HG03060 (cell line): Measurements from ENCODE around the gene MRPL45.
"Not testable (repeated sequence)": the region's sequence is repeated elsewhere in the genome, so short reads cannot be mapped to it uniquely, and the experiment has no call there.

Experiments
- ATAC-seq: cut with Tn5 transposase; IDR thresholded peaks from one replicate; pipeline ENCODE4 v1.9.1; 2021; ENCODE audit warnings: low read depth, moderate number of reproducible peaks; ENCODE audit not compliant: unreplicated experiment

MRPL45 gene

GRCh38 chr17:38296834-38297517 lies at the start of gene MRPL45:
Gene MRPL45, plus strand, starts transcription at chr17:38297168. Its CDS starts 16 bp downstream, at chr17:38297184.
- peak; percentile 89 for ATAC-seq

GRCh38 chr17:38253191-38253590 lies 43.8 kb upstream of the MRPL45 start:
- not testable (repeated sequence) for ATAC-seq

- ATAC-seq: not testable (repeated sequence)
Measured at GRCh38 chr17:38254357-38254756, 42.6 kb upstream of the MRPL45 start.

- peak; percentile 41 for ATAC-seq
Measured at GRCh38 chr17:38257013-38257621, 39.9 kb upstream of the MRPL45 start.

GRCh38 chr17:38265974-38266506 lies 30.9 kb upstream of the MRPL45 start:
- not testable (repeated sequence) for ATAC-seq

GRCh38 chr17:38266571-38266970 lies 30.4 kb upstream of the MRPL45 start:
- not testable (repeated sequence) for ATAC-seq

- not testable (repeated sequence) for ATAC-seq
Measured at GRCh38 chr17:38268138-38268537, 28.8 kb upstream of the MRPL45 start.

GRCh38 chr17:38269045-38269444 lies 27.9 kb upstream of the MRPL45 start:
- ATAC-seq: not testable (repeated sequence)

GRCh38 chr17:38269552-38269951 lies 27.4 kb upstream of the MRPL45 start:
- not testable (repeated sequence) for ATAC-seq

- ATAC-seq: not testable (repeated sequence)
Measured at GRCh38 chr17:38285994-38286393, 11.0 kb upstream of the MRPL45 start.

GRCh38 chr17:38286501-38287091 lies 10.4 kb upstream of the MRPL45 start:
- ATAC-seq: not testable (repeated sequence)

GRCh38 chr17:38288217-38288827 lies 8.6 kb upstream of the MRPL45 start:
- not testable (repeated sequence) for ATAC-seq

- not testable (repeated sequence) for ATAC-seq
Measured at GRCh38 chr17:38289760-38290159, 7.2 kb upstream of the MRPL45 start.

GRCh38 chr17:38295602-38296365 lies 1.2 kb upstream of the MRPL45 start:
- not testable (repeated sequence) for ATAC-seq

- ATAC-seq: no peak
Measured at GRCh38 chr17:38315497-38315896, 18.5 kb downstream of the MRPL45 start.

GRCh38 chr17:38317081-38317480 lies 20.1 kb downstream of the MRPL45 start:
- ATAC-seq: no peak

- ATAC-seq: no peak
Measured at GRCh38 chr17:38320482-38320881, 23.5 kb downstream of the MRPL45 start.

- no peak for ATAC-seq
Measured at GRCh38 chr17:38322156-38322779, 25.3 kb downstream of the MRPL45 start.

GRCh38 chr17:38322897-38323296 lies 25.9 kb downstream of the MRPL45 start:
- ATAC-seq: no peak
